ENCODE data around the gene RADIL.

The RADIL gene

DNA sequence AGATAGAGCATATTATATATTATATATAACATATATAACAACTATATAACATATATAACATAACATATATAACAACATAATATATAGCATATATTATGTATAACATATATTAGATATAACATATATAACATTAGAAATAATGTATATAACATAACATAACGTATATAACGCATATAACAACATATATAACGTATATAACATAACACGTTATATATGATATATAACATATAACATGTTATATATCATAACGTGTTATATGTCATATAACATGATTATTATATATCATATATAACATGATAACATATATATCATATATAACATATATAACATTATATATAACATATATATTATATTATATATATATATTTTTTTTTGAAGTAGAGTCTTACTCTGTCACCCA lies 104.4 kb downstream of the RADIL start:
- no peak overlapping the region for H3K4me3 ChIP-seq (ENCODE audit: low read depth, low read length)
- no peak for DNase-seq (ENCODE audit: low read depth)
- TF ChIP-seq, protein P1, sequence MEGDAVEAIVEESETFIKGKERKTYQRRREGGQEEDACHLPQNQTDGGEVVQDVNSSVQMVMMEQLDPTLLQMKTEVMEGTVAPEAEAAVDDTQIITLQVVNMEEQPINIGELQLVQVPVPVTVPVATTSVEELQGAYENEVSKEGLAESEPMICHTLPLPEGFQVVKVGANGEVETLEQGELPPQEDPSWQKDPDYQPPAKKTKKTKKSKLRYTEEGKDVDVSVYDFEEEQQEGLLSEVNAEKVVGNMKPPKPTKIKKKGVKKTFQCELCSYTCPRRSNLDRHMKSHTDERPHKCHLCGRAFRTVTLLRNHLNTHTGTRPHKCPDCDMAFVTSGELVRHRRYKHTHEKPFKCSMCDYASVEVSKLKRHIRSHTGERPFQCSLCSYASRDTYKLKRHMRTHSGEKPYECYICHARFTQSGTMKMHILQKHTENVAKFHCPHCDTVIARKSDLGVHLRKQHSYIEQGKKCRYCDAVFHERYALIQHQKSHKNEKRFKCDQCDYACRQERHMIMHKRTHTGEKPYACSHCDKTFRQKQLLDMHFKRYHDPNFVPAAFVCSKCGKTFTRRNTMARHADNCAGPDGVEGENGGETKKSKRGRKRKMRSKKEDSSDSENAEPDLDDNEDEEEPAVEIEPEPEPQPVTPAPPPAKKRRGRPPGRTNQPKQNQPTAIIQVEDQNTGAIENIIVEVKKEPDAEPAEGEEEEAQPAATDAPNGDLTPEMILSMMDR (IDR thresholded peaks at IDR 0.05; ENCODE audit: low read depth, low read length, missing control alignments): no peak

DNA sequence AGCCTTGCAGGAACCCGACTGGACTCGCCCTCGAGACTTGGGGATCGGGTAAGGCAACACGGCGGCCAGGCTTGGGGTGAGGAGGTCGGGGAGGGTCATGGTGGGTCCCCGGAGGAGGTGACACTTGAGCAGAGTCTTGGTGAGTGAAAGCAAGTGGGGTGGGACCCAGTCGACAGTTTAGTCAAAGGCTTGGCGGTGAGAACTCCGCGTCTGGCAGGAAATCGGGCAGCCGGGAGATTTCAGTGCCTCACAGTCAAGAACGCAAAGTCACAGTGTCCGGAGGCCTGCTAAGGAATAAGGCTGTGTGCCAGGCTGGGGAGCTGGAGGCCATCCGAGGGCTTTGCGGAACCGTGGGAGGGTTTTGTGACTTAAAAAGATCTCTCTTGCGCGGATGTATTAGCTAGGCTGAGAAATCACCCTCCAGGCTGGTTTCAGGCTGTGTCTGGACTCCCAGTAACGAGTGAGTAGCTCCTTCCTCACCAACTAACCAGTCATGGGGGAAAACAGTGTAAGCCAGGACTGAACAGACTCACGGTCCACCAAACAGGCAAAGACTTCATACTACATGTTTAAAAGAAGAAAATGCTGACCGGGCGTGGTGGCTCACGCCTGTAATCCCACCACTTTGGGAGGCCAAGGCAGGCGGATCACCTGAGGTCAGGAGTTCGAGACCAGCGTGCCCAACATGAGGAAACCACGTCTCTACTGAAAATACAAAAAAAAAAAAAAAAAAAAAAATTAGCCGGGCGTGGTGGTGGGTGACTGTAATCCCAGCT lies 107.5 kb downstream of the RADIL start:
- TF ChIP-seq, protein P1 (IDR thresholded peaks at IDR 0.05; ENCODE audit: low read depth, low read length, missing control alignments): no peak
- DNase-seq (ENCODE audit: low read depth): no peak
- H3K4me3 ChIP-seq (ENCODE audit: low read depth, low read length): peak overlapping the region; percentile 97

DNA sequence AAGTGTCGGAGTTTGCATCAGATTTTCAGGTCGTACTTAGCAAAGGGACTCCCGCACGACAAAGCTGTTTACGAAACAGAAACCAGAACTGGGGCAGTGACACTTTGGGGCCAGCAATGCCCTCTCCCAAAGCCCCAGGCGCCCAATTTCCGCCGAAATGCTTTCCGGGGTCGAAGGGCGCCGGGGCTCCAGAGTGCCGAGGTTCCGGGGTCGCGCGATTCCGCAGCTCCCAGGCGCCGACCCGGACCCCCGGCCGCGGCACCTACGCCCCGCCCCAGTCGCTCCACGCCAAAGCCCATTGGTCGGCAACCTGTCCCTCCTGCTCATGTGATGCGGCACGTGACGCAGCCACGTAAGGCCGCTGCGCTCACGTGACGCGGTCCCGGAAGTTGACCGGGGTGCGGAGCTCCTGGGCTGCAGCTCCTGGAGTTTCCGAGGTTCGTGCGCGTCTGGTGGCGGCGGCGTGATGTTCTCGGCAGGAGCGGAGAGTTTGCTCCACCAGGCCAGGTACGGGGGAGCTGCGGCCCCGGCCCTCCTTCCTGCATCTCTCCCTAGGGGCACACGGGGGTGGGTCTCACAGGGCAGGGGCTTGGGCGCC lies 108.2 kb downstream of the RADIL start, which contains the start of gene AP5Z1:
Gene AP5Z1, plus strand, starts transcription at position 374 of the 598 bp plus-strand sequence. Its CDS starts 93 bp downstream, at position 467.
- peak within 1 kb of the TSS; percentile 97 for H3K4me3 ChIP-seq (ENCODE audit: low read depth, low read length)
- TF ChIP-seq, protein P1 (IDR thresholded peaks at IDR 0.05; ENCODE audit: low read depth, low read length, missing control alignments): no peak
- DNase-seq (ENCODE audit: low read depth): peak; percentile 92

DNA sequence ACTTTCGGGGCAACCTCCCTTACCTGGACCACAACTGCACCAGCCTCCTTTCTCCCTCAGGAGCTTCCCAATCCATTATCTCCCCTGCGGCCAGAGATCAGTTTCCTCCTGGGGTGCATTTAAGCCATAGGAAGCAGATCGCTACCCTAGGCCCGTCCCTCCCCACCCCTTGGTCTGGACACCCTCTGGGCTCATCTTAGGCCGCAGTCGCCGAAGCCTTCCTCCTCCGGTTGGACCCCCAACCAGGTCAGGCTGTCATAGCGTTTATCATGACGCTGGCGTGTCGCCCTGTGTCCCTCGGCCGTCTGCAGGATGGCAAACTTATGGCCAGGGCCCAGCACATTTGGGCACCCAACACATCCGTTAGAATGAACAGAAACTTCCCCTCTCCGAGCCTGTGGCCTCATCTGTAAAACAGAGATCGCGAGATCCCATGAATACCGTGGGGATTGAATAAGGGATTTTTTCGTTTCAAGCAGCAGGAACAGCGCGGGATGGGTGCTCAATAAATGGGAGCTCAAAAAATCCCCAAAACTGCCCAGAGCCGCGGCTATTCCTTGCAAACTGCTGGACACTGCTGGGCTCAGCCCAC lies 108.8 kb downstream of the RADIL start:
- H3K4me3 ChIP-seq (ENCODE audit: low read depth, low read length): peak overlapping the region; percentile 97
- DNase-seq (ENCODE audit: low read depth): no peak
- TF ChIP-seq, protein P1 (IDR thresholded peaks at IDR 0.05; ENCODE audit: low read depth, low read length, missing control alignments): no peak

DNA sequence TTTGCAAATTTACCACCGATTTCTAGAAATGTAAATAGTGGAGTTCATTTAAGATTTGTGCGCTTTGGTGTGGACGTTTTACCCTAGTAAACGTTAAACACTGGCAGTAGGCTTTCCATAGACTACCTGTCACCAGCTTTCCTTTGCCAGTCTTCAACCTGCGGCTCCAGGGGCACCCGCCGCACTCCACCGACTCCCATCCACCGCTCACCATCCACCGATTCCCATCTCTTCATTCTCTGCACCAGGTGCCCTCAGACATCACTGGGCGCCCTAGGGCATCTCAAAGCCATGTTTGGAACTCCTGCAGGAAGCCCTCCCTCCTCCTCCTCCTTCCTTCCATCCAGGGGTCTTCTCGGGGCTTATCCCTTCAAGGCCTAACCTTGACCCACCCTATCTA lies 109.5 kb downstream of the RADIL start:
- TF ChIP-seq, protein P1 (IDR thresholded peaks at IDR 0.05; ENCODE audit: low read depth, low read length, missing control alignments): no peak
- no peak overlapping the region; the same call in 1 of the 2 replicates for H3K4me3 ChIP-seq (ENCODE audit: low read depth, low read length)
- no peak for DNase-seq (ENCODE audit: low read depth)

DNA sequence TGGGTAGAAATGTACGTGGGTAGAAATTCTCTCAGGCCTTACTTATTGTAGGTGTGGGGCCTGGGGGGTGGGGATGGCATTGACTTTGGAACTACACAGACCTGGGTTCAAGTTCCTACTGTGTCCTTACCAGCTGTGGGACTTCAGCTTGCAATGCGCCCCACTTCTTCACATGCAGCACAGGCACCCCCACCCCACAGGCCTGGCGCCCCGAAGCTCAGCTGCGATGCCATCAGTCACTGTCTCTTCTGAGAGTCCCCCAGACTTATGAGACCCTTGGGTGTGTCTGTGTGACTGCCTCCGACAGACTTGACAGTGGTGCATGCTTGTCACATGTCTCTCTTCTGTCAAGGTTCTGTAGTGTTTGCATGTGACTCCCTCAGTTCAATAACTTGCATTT lies 111.2 kb downstream of the RADIL start:
- no peak for DNase-seq (ENCODE audit: low read depth)
- no peak overlapping the region for H3K4me3 ChIP-seq (ENCODE audit: low read depth, low read length)
- TF ChIP-seq, protein P1 (IDR thresholded peaks at IDR 0.05; ENCODE audit: low read depth, low read length, missing control alignments): no peak

Measured in GM12864 (cell line).